ENCODE results near the gene DNAH10.

DNAH10 gene

GRCh38 chr12:123790905-123791467 is 28.9 kb downstream of the DNAH10 start:
- no peak for DNase-seq (ENCODE audit: low spot score)

- no peak for DNase-seq (ENCODE audit: low spot score)
Observed at GRCh38 chr12:123794027-123794426, 31.9 kb downstream of the DNAH10 start.

GRCh38 chr12:123798518-123798917 is 36.4 kb downstream of the DNAH10 start:
- no peak for DNase-seq (ENCODE audit: low spot score)

- DNase-seq (ENCODE audit: low spot score), result no peak
Observed at GRCh38 chr12:123799227-123799626, 37.1 kb downstream of the DNAH10 start.

GRCh38 chr12:123801573-123802178 is 39.6 kb downstream of the DNAH10 start:
- no peak for DNase-seq (ENCODE audit: low spot score)

GRCh38 chr12:123805173-123805572 is 43.1 kb downstream of the DNAH10 start:
- no peak for DNase-seq (ENCODE audit: low spot score)

GRCh38 chr12:123807002-123807401 is 44.9 kb downstream of the DNAH10 start:
- no peak for DNase-seq (ENCODE audit: low spot score)

GRCh38 chr12:123807670-123808069 is 45.6 kb downstream of the DNAH10 start:
- DNase-seq (ENCODE audit: low spot score), result no peak

GRCh38 chr12:123808167-123808566 is 46.1 kb downstream of the DNAH10 start:
- DNase-seq (ENCODE audit: low spot score), result peak; percentile 31

GRCh38 chr12:123813349-123813748 is 51.2 kb downstream of the DNAH10 start:
- DNase-seq (ENCODE audit: low spot score), result no peak

- no peak for DNase-seq (ENCODE audit: low spot score)
Observed at GRCh38 chr12:123815968-123816367, 53.9 kb downstream of the DNAH10 start.

- no peak for DNase-seq (ENCODE audit: low spot score)
Observed at GRCh38 chr12:123816896-123817537, 54.9 kb downstream of the DNAH10 start.

GRCh38 chr12:123822804-123823203 is 60.7 kb downstream of the DNAH10 start:
- DNase-seq (ENCODE audit: low spot score), result no peak

- DNase-seq (ENCODE audit: low spot score), result no peak
Observed at GRCh38 chr12:123828120-123828519, 66.0 kb downstream of the DNAH10 start.

GRCh38 chr12:123828854-123829547 is 66.9 kb downstream of the DNAH10 start:
- no peak for DNase-seq (ENCODE audit: low spot score)

- no peak for DNase-seq (ENCODE audit: low spot score)
Observed at GRCh38 chr12:123829561-123829960, 67.5 kb downstream of the DNAH10 start.

- no peak for DNase-seq (ENCODE audit: low spot score)
Observed at GRCh38 chr12:123830675-123831074, 68.6 kb downstream of the DNAH10 start.

GRCh38 chr12:123832052-123832451 is 70.0 kb downstream of the DNAH10 start:
- DNase-seq (ENCODE audit: low spot score), result no peak

- DNase-seq (ENCODE audit: low spot score), result no peak
Observed at GRCh38 chr12:123833830-123834229, 71.7 kb downstream of the DNAH10 start.

- no peak for DNase-seq (ENCODE audit: low spot score)
Observed at GRCh38 chr12:123834845-123835244, 72.7 kb downstream of the DNAH10 start.

GRCh38 chr12:123836292-123836691 is 74.2 kb downstream of the DNAH10 start:
- DNase-seq (ENCODE audit: low spot score), result no peak

- DNase-seq (ENCODE audit: low spot score), result no peak
Observed at GRCh38 chr12:123839826-123840225, 77.7 kb downstream of the DNAH10 start.

Measured in AG08396 (cell line).